Fibroblast of lung (primary cell): ENCODE data around the gene ATP10B. TPM values are rescaled to one million over a fixed set of nuclear protein-coding genes. Genes with fewer than 3 reads are reported as not detected.
A peak's percentile ranks its signal among the peaks of the same experiment; 100 is the strongest.

ENCODE experiments used
- DNase-seq, 2 donors: peaks; one replicate each; pipeline versions ENCODE4 v3.0.0 to v3.0.0-alpha.2; 2010; ENCODE audit warnings: low read depth in 2 of 2
- H2AFZ ChIP-seq: 2 replicates; pipeline ENCODE4 v1.5.1; 2012; ENCODE audit warnings: low read length, control low read depth, inconsistent platforms
- H3K27ac ChIP-seq: 2 replicates; pipeline ENCODE4 v1.5.1; 2011; ENCODE audit warnings: low read length, control low read depth; ENCODE audit not compliant: insufficient read depth
- H3K27me3 ChIP-seq: 2 replicates; pipeline ENCODE4 v1.5.1; 2011; ENCODE audit warnings: mild to moderate bottlenecking, low read length; ENCODE audit not compliant: control insufficient read depth, insufficient read depth
- H3K36me3 ChIP-seq: 2 replicates; pipeline ENCODE4 v1.5.1; 2011; ENCODE audit warnings: low read length; ENCODE audit not compliant: control insufficient read depth, insufficient read depth
- H3K4me1 ChIP-seq: 2 replicates; pipeline ENCODE4 v1.5.1; 2011; ENCODE audit warnings: low read length; ENCODE audit not compliant: control insufficient read depth, insufficient read depth; ENCODE audit errors: extremely low read depth
- H3K4me2 ChIP-seq: 2 replicates; pipeline ENCODE4 v1.5.1; 2011; ENCODE audit warnings: low read length, control low read depth; ENCODE audit not compliant: insufficient read depth; ENCODE audit errors: extremely low read depth
- H3K4me3 ChIP-seq, 4 experiments: fragments of 200-600 bp in 1 of 4; sonication (generic) in 1 of 4; replicated peaks in 1 of 4; 2 replicates each; pipeline ENCODE4 v1.5.1; 2011 to 2016; ENCODE audit warnings: low read length in 4 of 4, low read depth in 3 of 4, mild to moderate bottlenecking in 3 of 4, control low read depth in 2 of 4, inconsistent platforms in 1 of 4, mixed read lengths in 1 of 4; ENCODE audit not compliant: insufficient read depth in 1 of 4; ENCODE audit errors: control extremely low read depth in 1 of 4
- H3K79me2 ChIP-seq: 2 replicates; pipeline ENCODE4 v1.5.1; 2012; ENCODE audit warnings: mild to moderate bottlenecking, low read length, inconsistent platforms; ENCODE audit not compliant: control insufficient read depth, insufficient read depth
- H3K9ac ChIP-seq: 2 replicates; pipeline ENCODE4 v1.5.1; 2011; ENCODE audit warnings: mild to moderate bottlenecking, low read length, control low read depth; ENCODE audit not compliant: insufficient read depth
- H3K9me3 ChIP-seq: 2 replicates; pipeline ENCODE4 v1.5.1; 2012; ENCODE audit warnings: low read depth, low read length; ENCODE audit not compliant: control insufficient read depth, insufficient read depth
- H4K20me1 ChIP-seq: 2 replicates; pipeline ENCODE4 v1.5.1; 2011; ENCODE audit warnings: low read length; ENCODE audit not compliant: control insufficient read depth, insufficient read depth; ENCODE audit errors: extremely low read depth
- EZH2 ChIP-seq: IDR thresholded peaks from 2 replicates; pipeline ENCODE4 v1.5.1; 2012; ENCODE audit warnings: low read length, control low read depth, mild to moderate bottlenecking; ENCODE audit errors: missing control alignments
- polyA plus RNA-seq, 2 donors: library from polyadenylated mRNA; depleted of rRNA in 1 of 2; stranded (reverse) in 1 of 2; unstranded in 1 of 2; fragments of >200 nt; gene quantifications; 2 replicates each; pipeline ENCODE4 v1.2.1, GENCODE V29; 2011 to 2012; ENCODE audit warnings: missing spikeins in 1 of 2
- total RNA-seq: library from RNA; depleted of rRNA; stranded (reverse); fragments of >200 nt; gene quantifications from 2 replicates; pipeline ENCODE4 v1.2.1, GENCODE V29; 2014
- TF ChIP-seq, protein P1 (sequence below), 2 donors: IDR thresholded peaks in 1 of 2; conservative IDR thresholded peaks in 1 of 2; 1 replicate in 1 of 2; 2 replicates in 1 of 2; pipeline ENCODE4 v1.5.1; 2011 to 2012; ENCODE audit warnings: low read length in 2 of 2, control low read depth in 1 of 2, inconsistent platforms in 1 of 2, low read depth in 1 of 2, mild to moderate bottlenecking in 1 of 2

ATP10B gene
- total and polyA plus RNA-seq, 2 donors (not counting 1 experiment from before 2014, with no cell fraction given), result not detected

DNA sequence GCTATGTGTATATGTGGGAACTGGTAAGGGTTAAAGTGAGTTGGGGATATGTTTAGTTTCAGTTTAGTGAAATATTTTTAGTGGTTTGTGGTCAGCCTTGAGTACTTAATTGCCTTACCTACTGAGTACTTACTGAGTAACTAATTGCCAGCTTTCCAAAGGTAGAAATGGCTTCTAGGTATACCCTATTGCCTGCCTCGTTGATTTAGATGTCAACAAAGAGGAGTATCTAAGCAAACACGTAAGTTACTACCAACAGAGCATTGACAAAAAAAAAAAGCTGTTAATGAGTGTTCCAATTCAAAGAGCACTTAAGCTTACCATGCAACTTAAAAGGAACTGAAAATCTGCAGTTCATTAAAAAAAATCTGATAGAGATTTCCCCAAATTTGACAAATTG is 8.8 kb downstream of the ATP10B start:
- TF ChIP-seq EZH2, result no peak
- TF ChIP-seq, protein P1, sequence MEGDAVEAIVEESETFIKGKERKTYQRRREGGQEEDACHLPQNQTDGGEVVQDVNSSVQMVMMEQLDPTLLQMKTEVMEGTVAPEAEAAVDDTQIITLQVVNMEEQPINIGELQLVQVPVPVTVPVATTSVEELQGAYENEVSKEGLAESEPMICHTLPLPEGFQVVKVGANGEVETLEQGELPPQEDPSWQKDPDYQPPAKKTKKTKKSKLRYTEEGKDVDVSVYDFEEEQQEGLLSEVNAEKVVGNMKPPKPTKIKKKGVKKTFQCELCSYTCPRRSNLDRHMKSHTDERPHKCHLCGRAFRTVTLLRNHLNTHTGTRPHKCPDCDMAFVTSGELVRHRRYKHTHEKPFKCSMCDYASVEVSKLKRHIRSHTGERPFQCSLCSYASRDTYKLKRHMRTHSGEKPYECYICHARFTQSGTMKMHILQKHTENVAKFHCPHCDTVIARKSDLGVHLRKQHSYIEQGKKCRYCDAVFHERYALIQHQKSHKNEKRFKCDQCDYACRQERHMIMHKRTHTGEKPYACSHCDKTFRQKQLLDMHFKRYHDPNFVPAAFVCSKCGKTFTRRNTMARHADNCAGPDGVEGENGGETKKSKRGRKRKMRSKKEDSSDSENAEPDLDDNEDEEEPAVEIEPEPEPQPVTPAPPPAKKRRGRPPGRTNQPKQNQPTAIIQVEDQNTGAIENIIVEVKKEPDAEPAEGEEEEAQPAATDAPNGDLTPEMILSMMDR (conservative IDR thresholded peaks at IDR 0.05 in 1 of 2, IDR thresholded peaks at IDR 0.05 in 1 of 2; ENCODE audit: low read depth in 1 of 2, low read length in 2 of 2), result no peak
- H3K9me3 ChIP-seq, result no peaks in the 10 kb centered on the region

DNA sequence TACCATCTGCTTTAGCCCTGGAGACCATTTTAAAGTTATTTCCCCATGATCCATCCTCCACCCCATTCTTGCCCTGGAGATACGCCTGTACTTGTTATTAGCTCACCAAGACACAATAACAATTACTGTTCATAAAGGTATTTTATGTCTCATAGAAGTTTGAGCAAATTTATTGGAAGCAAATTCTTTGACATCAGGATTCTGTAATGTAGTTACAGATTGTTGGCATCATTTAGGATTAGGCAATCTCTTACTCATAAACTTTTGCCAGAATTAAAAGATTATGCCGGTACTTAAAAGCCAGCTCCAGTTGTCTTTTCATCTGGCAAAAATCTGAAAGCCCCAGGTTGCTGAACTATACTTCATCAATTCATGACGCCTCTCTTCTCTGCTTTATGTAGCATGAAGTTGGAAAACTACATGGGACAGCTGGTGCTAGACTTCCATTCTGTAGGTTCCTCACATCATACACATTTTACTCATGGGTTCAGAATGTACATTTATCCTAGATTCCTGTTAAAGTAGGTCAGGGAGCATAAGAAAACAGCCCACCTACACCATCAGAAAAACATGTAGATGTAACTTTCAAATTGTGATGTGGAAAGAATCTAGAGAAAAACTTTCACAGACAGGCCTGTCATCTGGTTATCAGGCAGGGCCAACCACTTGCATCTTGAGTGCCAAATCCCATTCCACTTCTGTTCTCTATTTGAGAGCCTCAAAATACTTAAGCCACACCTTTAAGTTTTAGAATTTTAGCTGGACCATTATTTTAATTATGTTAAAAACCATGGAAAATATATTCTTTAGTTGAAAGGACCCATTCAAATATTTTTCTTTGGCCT is 14.0 kb downstream of the ATP10B start:
- Histone ChIP-seq H3K9ac (no peak overlapping the region), H2AFZ (no peak overlapping the region), H3K4me1 (no peaks in the 10 kb centered on the region), H4K20me1 (no peaks in the 10 kb centered on the region), H3K79me2 (no peaks in the 10 kb centered on the region), H3K9me3 (no peaks in the 10 kb centered on the region), H3K36me3 (no peaks in the 10 kb centered on the region), H3K27ac (no peak overlapping the region), H3K4me2 (no peak overlapping the region), H3K27me3 (no peaks in the 10 kb centered on the region), H3K4me3 (no peak overlapping the region)
- peak in 1 of 2 donors; percentile 62 for DNase-seq
- TF ChIP-seq, protein P1 (conservative IDR thresholded peaks at IDR 0.05 in 1 of 2, IDR thresholded peaks at IDR 0.05 in 1 of 2; ENCODE audit: low read depth in 1 of 2, low read length in 2 of 2), result no peak

More for the DNA sequence above, 8.8 kb downstream of the ATP10B start:
- no peak for DNase-seq
- Histone ChIP-seq H3K4me2 (no peak overlapping the region), H3K9ac (no peak overlapping the region), H3K79me2 (no peaks in the 10 kb centered on the region), H3K36me3 (no peaks in the 10 kb centered on the region), H3K27me3 (no peaks in the 10 kb centered on the region), H2AFZ (no peak overlapping the region), H4K20me1 (no peaks in the 10 kb centered on the region), H3K4me1 (no peaks in the 10 kb centered on the region), H3K27ac (no peak overlapping the region), H3K4me3 (no peak overlapping the region)

DNA sequence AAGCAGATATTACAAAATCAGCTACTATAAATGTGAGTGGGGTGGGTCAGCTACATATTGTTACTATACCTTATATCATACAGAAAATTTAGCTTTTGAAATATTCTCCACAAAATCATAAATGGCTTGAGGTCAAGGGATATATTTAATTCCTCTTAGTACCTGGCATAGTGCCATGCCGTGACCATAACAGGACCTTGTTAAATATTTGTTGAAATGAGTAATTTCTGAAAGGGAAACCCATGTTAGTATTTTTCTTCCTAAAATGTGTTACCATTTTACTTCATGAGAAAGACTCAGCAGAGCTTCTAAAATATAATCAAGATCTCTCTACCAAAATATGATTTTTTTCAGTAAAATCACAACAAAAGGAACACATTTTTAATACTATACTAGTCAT is 14.8 kb downstream of the ATP10B start:
- no peaks in the 10 kb centered on the region for H3K79me2 ChIP-seq
- H4K20me1 ChIP-seq, result no peaks in the 10 kb centered on the region
- H3K27ac ChIP-seq, result no peak overlapping the region
- H3K9me3 ChIP-seq, result no peaks in the 10 kb centered on the region
- H3K36me3 ChIP-seq, result no peaks in the 10 kb centered on the region
- no peak overlapping the region for H3K9ac ChIP-seq
- H3K4me2 ChIP-seq, result no peak overlapping the region
- no peak for TF ChIP-seq EZH2
- TF ChIP-seq, protein P1 (conservative IDR thresholded peaks at IDR 0.05 in 1 of 2, IDR thresholded peaks at IDR 0.05 in 1 of 2; ENCODE audit: low read depth in 1 of 2, low read length in 2 of 2), result no peak
- no peaks in the 10 kb centered on the region for H3K4me1 ChIP-seq
- no peaks in the 10 kb centered on the region for H3K27me3 ChIP-seq
- no peak overlapping the region for H2AFZ ChIP-seq
- H3K4me3 ChIP-seq, result no peak overlapping the region
- peak in 1 of 2 donors; percentile 9 for DNase-seq
